Suprapubic skin (tissue), 4 donors: Measurements from ENCODE around the gene KRTAP5-10.
"Not testable (repeated sequence)": the region's sequence is repeated elsewhere in the genome, so short reads cannot be mapped to it uniquely, and the experiment has no call there.

Experiments used
- EP300 ChIP-seq: sonication (generic); formaldehyde crosslinking; IDR thresholded peaks from one replicate; pipeline ENCODE4 v1.6.1; 2017; ENCODE audit warnings: antibody characterized with exemption
- POLR2A ChIP-seq, 2 donors: fragments of 450-650 bp; IDR thresholded peaks; one replicate each; pipeline ENCODE4 v1.6.1; 2017; ENCODE audit warnings: antibody characterized with exemption in 2 of 2, mild to moderate bottlenecking in 2 of 2, moderate library complexity in 2 of 2
- POLR2AphosphoS5 ChIP-seq, 3 donors: sonication (generic); formaldehyde crosslinking; IDR thresholded peaks; one replicate each; pipeline ENCODE4 v1.6.1; 2017; ENCODE audit warnings: antibody characterized with exemption in 3 of 3
- TF ChIP-seq, protein P1 (sequence below), 2 donors: fragments of 200-600 bp in 1 of 2; fragments of 450-650 bp in 1 of 2; sonication (generic) in 1 of 2; IDR thresholded peaks; one replicate each; pipeline ENCODE4 v1.5.1; 2016 to 2019; ENCODE audit warnings: antibody characterized with exemption in 2 of 2, mild to moderate bottlenecking in 1 of 2, moderate library complexity in 1 of 2

DNA sequence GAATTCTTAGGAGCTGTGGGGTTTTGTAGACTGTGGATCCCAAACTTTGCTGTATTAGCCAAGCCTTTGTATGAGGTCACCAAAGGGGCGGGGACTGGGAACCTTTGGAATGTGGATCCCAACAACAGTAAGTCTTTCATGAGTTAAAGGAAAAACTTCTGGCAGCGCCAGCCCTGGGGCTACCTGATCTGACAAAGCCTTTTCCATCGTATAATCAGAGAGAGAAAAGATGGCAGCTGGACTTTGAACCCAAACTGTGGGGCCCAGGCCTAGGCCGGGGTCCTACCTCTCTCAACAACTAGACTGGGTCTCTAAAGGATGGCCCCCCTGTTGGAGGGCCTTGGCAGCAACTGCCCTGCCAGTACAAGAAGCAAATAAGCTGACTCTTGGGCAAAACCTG, 23.0 kb downstream of the KRTAP5-10 start:
- TF ChIP-seq, protein P1, sequence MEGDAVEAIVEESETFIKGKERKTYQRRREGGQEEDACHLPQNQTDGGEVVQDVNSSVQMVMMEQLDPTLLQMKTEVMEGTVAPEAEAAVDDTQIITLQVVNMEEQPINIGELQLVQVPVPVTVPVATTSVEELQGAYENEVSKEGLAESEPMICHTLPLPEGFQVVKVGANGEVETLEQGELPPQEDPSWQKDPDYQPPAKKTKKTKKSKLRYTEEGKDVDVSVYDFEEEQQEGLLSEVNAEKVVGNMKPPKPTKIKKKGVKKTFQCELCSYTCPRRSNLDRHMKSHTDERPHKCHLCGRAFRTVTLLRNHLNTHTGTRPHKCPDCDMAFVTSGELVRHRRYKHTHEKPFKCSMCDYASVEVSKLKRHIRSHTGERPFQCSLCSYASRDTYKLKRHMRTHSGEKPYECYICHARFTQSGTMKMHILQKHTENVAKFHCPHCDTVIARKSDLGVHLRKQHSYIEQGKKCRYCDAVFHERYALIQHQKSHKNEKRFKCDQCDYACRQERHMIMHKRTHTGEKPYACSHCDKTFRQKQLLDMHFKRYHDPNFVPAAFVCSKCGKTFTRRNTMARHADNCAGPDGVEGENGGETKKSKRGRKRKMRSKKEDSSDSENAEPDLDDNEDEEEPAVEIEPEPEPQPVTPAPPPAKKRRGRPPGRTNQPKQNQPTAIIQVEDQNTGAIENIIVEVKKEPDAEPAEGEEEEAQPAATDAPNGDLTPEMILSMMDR (IDR thresholded peaks at IDR 0.05), result not testable (repeated sequence)
- TF ChIP-seq POLR2AphosphoS5 (IDR thresholded peaks at IDR 0.05); POLR2A (IDR thresholded peaks at IDR 0.05); EP300: not testable (repeated sequence)
